HTR-8/SVneo (cell line): ENCODE measurements around the gene UCHL3.
A peak's percentile ranks its signal among the peaks of the same experiment; 100 is the strongest.

Experiments used
- DNase-seq: peaks from one replicate; pipeline ENCODE4 v3.0.0; 2011; ENCODE audit warnings: low spot score, mixed read lengths; ENCODE audit not compliant: insufficient read length
- FAIRE-seq: peaks from 2 replicates; lab custom pipeline; 2011; peaks lifted over from hg19 to GRCh38; lab: Jason Lieb, UNC

Gene UCHL3

DNA sequence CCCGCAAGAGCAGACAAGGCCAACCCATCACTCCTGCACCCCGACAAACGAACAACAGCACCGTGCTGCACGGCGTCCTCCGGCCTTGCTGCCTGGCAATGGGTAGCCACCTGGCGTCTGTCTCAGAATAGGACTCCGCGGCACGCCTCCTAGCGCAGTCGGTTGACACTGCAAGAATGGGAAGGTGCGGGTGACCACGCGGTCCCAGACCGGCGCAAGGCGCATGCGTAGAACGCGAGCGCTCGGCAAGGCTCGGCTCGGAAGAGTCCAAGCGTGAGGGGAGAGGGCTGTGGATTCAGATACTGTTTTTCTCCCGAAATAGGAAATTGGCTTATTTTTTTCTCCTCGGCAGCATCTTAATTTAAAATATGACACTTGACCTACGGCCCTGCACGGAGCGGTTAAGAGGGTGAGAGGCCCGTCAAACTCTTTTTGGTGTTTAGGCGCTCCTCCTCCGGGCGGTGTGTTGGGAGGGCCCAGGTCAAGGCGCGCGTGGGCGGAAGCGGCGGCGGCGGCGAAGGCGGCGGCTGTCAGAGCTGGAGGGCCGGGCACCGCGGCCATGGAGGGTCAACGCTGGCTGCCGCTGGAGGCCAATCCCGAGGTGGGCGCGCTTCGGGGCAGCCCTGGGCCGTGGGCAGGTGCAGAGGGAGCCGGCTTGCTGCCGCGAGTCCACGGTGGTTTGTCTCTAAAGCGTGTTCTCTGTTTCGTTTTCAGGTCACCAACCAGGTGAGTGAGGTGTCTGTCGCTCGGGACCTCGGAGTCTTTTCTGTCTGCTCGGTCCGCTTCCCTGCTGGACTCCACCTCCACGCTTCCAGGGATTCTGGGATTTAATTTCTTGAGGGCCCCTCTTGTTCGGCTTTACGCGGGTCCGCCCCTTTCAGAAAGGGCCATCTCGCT, at the start of gene UCHL3:
TSS of gene UCHL3 (plus strand) at position 530 of the 897 bp plus-strand sequence. CDS start at position 560, 30 bp downstream.
- DNase-seq (peak; percentile 86), FAIRE-seq (peak; percentile 79)

DNA sequence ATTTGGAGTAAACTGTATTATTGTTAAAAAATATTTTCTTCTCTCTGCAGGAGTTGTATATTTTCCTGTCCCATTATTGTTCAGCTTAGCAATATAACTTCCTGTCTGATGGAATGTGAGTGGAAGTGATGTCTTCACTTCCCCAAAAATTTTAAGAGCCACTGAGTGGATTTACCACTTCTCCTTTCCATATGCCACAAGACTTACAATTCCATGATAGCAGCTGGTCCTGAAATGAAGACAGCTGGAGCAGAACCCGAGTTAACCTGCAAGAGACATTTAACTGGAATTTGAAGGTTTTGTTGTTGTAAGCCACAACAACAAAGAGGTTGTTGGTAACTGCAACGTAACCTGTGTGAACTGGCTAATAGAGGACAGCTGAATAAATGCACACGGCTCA, 44.3 kb upstream of the UCHL3 start:
- DNase-seq (no peak), FAIRE-seq (no peak)

- no peak for FAIRE-seq
Measured at GRCh38 chr13:75506018-75506417, 43.6 kb upstream of the UCHL3 start.

DNA sequence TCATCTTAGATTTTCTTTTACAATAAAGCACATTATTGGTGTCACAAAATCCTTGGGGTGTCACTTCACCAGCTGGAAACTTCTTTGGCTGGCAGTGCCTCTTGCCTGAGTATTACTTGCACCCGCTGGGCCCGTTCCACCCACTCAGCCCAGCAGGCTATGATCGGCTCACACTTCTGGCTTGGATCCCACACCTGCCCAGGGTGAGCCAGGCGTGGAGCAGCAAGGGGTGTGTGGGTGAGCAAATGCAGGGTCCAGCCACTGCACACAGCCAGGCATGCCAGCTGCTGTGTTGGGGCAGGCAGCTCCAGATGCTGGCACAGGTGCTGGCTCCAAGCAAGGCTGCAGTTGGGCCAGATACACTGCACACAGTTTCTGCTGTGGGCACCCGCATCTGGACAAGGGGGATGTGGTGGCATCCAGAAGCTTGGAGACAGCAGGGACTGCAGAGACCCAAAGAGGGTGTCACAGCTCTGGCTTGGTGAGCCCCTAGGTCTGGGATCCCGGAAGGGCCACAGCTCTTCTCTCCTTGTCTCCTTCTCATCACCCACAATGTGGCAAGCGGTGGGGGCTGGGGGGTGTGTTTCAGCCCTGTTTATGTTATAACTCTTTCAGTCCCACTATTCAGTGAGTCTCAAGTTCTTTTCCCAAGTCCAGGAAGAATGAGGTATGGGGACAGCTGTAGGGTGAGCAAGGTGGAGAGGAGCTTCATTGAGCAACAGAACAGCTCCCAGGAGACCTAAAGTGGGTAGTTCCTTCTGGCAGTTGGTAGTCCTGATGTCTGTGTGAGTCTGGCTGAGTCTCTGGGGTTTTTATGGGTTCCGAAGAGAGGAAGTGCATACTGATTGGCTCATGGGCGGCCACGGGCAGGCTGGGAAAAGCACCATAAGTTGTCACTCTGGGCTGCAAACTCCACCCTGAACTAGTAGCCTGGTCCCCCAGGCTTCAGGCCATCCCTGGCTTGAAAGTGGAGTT, 42.3 kb upstream of the UCHL3 start:
- no peak for DNase-seq
- no peak for FAIRE-seq

More at GRCh38 chr13:75506018-75506417, 43.6 kb upstream of the UCHL3 start:
- DNase-seq = no peak

- FAIRE-seq = no peak
- no peak for DNase-seq
Measured at GRCh38 chr13:75508002-75508548, 41.5 kb upstream of the UCHL3 start.

GRCh38 chr13:75511051-75511625, 38.5 kb upstream of the UCHL3 start:
- FAIRE-seq = no peak
- DNase-seq = no peak

DNA sequence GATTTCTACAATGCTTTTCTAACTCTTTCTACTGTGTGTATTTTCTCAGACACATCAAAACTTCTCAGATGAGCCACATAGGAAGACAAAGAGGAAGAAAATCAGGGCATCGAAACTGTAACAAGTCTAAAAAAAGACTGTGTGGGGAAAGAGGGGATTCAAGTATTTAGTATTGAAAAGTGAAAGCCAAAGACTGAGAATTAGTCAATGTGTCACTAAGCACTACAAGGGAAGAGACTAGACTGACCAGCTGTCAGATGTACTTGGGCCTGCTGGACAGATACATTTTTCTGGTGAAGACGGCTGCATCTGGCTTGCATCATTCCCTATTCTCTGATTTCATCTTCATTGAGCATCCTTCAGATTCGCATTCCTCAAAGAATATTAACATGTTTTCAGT, 37.3 kb upstream of the UCHL3 start:
- FAIRE-seq (no peak), DNase-seq (no peak)

GRCh38 chr13:75513271-75513670, 36.3 kb upstream of the UCHL3 start:
- no peak for DNase-seq
- FAIRE-seq = no peak

DNA sequence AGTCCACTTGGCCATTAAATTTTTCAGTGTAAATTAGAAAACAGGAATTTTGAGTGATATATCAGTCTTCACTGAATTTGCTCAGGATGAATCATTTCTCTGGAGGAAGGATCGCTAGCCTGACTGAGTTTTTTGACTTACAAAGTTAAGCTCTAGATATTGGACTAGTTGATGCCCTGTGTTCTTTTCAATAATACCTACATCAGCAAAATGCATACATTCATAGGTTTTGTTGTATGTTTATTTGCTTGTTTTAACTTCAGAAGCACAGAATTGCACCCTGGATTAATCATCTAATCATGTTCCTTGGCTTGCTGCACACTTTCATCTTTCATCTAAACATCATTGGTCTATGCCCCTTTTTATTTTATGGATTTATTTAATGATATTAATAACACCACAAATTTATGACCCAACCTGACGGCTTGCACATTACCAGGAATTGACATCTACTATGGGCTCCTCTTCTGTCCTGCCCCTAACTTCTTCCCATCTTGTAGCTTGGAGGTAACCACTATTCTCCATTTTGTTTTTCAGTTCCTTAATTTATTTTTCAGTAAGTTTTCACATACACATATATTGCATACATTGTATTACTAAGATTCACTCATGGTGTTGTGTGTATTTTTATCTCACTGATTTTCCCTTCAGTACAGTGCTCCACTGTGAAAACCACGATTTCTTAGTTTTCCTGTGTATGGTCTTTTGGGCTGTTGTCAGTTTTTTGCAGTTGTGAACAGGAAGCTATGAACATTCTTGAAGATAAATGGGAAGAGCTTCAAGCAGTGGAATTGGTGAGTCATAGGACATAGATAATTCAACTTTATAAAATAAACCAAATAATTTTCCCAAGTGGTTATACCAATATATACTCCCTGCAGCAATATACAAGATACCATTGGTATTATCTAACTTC, 35.3 kb upstream of the UCHL3 start:
- no peak for FAIRE-seq
- DNase-seq = no peak

GRCh38 chr13:75518439-75519088, 31.0 kb upstream of the UCHL3 start:
- no peak for DNase-seq
- no peak for FAIRE-seq

GRCh38 chr13:75521956-75522355, 27.6 kb upstream of the UCHL3 start:
- no peak for FAIRE-seq
- DNase-seq = no peak

DNA sequence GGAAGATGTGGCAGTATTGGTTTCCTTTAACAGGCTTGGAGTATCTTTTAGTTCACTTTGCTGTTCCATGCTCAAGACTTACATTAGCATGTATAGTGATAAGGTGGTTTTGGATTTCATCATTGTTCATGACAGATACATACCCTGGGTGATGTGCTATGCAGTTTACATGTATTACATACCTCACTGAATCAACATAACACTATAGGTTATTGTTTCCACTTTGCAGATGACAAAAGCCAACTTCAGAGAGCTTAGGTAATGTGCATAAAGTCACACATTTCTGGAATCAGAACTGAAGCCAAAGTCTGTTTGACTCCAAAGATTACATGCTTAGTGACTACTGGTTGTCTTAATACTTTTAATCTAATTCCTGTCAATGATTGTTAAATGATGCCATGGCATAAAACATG, 19.0 kb upstream of the UCHL3 start:
- FAIRE-seq (no peak), DNase-seq (no peak)

GRCh38 chr13:75533861-75534260, 15.7 kb upstream of the UCHL3 start:
- DNase-seq (no peak), FAIRE-seq (no peak)

- DNase-seq = peak; percentile 75
- FAIRE-seq = no peak
Measured at GRCh38 chr13:75537401-75538365, 11.9 kb upstream of the UCHL3 start, which contains the start of gene COMMD6. Gene COMMD6, minus strand, starts transcription at chr13:75537841. Its CDS starts 36 bp downstream, at chr13:75537805.

GRCh38 chr13:75541287-75541686, 8.3 kb upstream of the UCHL3 start:
- no peak for FAIRE-seq
- DNase-seq = no peak

DNA sequence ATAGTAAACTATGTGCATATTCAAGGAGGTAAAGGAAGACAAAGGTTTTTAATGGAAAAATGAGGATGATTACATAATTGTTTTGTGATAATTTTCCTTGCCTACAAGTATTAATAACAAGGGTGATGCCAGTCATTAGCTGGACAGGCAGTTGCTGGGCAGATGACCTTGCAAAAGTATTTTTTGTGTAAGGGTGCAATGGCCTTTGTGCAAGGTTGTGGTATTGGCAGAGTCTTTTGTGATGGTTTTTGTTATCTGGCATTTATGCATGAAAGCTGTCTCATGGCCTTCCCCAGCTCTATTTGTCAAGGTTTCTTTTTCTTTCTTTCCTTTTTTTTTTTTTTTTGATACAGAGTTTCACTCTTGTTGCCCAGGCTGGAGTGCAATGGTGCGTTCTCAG, 7.6 kb upstream of the UCHL3 start:
- FAIRE-seq = no peak
- no peak for DNase-seq

DNA sequence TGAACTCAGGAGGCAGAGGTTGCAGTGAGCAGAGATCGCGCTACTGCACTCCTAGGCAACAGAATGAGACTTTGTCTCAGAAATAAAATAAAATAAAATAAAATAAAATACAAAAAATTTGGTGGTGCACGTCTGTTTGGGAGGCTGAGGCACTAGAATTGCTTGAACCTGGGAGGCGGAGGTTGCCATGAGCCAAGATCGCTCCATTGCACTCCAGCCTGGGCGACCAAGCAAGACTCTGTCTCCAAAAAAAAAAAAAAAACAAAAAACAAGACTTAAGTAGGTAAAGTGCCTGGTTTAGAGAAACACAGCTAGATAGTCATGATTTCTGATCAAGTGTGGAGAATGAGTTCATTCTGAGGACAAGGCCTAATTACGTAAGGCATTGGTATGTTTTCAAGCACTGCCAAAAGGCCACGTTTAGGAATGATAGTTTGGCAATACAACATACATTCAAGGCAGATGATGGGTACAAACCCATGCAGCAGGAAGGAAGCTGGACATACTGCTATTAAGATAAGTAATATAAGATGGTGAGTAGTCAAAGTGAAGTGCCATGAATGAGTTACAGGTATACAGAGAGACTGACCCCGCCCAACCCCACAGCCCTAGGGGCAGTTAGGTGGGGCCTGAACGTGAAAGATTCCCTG, 4.8 kb upstream of the UCHL3 start:
- no peak for DNase-seq
- no peak for FAIRE-seq
